Osteoblast (primary cell): ENCODE results near the gene CLGN. TPM values are rescaled to one million over a fixed set of nuclear protein-coding genes. Genes with fewer than 3 reads are reported as not detected.

Source experiments
- DNase-seq: peaks from one replicate; pipeline ENCODE4 v3.0.0; 2011; ENCODE audit warnings: low spot score, mixed read lengths; ENCODE audit not compliant: insufficient read length; ENCODE audit errors: missing footprints
- H2AFZ ChIP-seq: 2 replicates; pipeline ENCODE4 v1.6.0; 2011; ENCODE audit warnings: mild to moderate bottlenecking, low read length
- H3K27ac ChIP-seq: 2 replicates; pipeline ENCODE4 v1.5.1; 2011; ENCODE audit warnings: mild to moderate bottlenecking, low read depth, low read length, moderate library complexity
- H3K27me3 ChIP-seq: 2 replicates; pipeline ENCODE4 v1.6.0; 2012; ENCODE audit warnings: mild to moderate bottlenecking, control low read depth, inconsistent platforms, low read length, moderate library complexity; ENCODE audit not compliant: insufficient read depth
- H3K36me3 ChIP-seq: 2 replicates; pipeline ENCODE4 v1.5.1; 2011; ENCODE audit warnings: mild to moderate bottlenecking, low read length, control low read depth, moderate library complexity; ENCODE audit not compliant: insufficient read depth
- H3K4me1 ChIP-seq: 2 replicates; pipeline ENCODE4 v1.5.1; 2011; ENCODE audit warnings: mild to moderate bottlenecking, low read length, control low read depth, moderate library complexity; ENCODE audit not compliant: insufficient read depth
- H3K4me2 ChIP-seq: 2 replicates; pipeline ENCODE4 v1.6.0; 2011; ENCODE audit warnings: mild to moderate bottlenecking, low read length; ENCODE audit not compliant: insufficient read depth
- H3K4me3 ChIP-seq: fragments of 200-600 bp; sonication (generic); 3 replicates; pipeline ENCODE4 v1.5.1; 2012; ENCODE audit warnings: mild to moderate bottlenecking, low read length, inconsistent platforms; ENCODE audit not compliant: insufficient read depth
- H3K79me2 ChIP-seq: 2 replicates; pipeline ENCODE4 v1.6.0; 2012; ENCODE audit warnings: mild to moderate bottlenecking, low read length, control low read depth, inconsistent platforms; ENCODE audit not compliant: insufficient read depth
- H3K9me3 ChIP-seq: 2 replicates; pipeline ENCODE4 v1.5.1; 2011; ENCODE audit warnings: low read depth, low read length, control low read depth
- H4K20me1 ChIP-seq: 2 replicates; pipeline ENCODE4 v1.6.0; 2012; ENCODE audit warnings: mild to moderate bottlenecking, low read length, control low read depth; ENCODE audit not compliant: insufficient read depth
- total RNA-seq: library from RNA; depleted of rRNA; stranded (reverse); fragments of >200 nt; gene quantifications from 2 replicates; pipeline ENCODE4 v1.2.3, GENCODE V29; 2012
- TF ChIP-seq, protein P1 (sequence below): IDR thresholded peaks from 2 replicates; pipeline ENCODE4 v1.5.1; 2011; ENCODE audit warnings: mild to moderate bottlenecking, low read depth, low read length, moderate library complexity; ENCODE audit errors: extremely low read depth

Gene CLGN
- total RNA-seq, 1 donor, result 0.72 TPM

DNA sequence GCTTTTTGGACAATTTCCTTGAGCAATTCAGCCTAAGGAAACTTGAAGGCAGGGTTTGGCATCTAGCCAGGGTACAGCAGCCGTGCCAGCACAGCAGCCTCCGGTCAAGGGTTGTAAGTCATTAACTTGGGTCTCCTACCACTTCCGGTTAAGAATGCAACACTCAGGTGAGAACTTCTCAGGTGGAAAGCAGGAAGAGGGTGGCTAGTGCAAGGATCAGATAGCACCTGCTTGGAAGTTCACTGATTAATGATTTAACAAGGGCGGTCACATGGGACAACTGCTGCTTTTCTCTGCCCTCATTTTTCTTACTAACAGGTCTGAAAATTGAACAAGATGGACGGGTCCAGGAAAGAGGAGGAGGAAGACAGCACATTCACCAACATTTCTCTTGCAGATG lies 84.1 kb downstream of the CLGN start:
- H2AFZ ChIP-seq, result no peak overlapping the region
- H3K36me3 ChIP-seq, result no peaks in the 10 kb centered on the region
- H3K4me2 ChIP-seq, result no peak overlapping the region
- H3K27ac ChIP-seq, result no peak overlapping the region
- TF ChIP-seq, protein P1, sequence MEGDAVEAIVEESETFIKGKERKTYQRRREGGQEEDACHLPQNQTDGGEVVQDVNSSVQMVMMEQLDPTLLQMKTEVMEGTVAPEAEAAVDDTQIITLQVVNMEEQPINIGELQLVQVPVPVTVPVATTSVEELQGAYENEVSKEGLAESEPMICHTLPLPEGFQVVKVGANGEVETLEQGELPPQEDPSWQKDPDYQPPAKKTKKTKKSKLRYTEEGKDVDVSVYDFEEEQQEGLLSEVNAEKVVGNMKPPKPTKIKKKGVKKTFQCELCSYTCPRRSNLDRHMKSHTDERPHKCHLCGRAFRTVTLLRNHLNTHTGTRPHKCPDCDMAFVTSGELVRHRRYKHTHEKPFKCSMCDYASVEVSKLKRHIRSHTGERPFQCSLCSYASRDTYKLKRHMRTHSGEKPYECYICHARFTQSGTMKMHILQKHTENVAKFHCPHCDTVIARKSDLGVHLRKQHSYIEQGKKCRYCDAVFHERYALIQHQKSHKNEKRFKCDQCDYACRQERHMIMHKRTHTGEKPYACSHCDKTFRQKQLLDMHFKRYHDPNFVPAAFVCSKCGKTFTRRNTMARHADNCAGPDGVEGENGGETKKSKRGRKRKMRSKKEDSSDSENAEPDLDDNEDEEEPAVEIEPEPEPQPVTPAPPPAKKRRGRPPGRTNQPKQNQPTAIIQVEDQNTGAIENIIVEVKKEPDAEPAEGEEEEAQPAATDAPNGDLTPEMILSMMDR, result no peak
- peak; percentile 21 for DNase-seq
- H3K9me3 ChIP-seq, result no peaks in the 10 kb centered on the region
- no peaks in the 10 kb centered on the region for H3K79me2 ChIP-seq
- no peaks in the 10 kb centered on the region for H3K4me1 ChIP-seq
- no peak overlapping the region for H3K4me3 ChIP-seq
- no peaks in the 10 kb centered on the region for H4K20me1 ChIP-seq
- peaks cover 11% of the 10 kb centered on the region for H3K27me3 ChIP-seq

DNA sequence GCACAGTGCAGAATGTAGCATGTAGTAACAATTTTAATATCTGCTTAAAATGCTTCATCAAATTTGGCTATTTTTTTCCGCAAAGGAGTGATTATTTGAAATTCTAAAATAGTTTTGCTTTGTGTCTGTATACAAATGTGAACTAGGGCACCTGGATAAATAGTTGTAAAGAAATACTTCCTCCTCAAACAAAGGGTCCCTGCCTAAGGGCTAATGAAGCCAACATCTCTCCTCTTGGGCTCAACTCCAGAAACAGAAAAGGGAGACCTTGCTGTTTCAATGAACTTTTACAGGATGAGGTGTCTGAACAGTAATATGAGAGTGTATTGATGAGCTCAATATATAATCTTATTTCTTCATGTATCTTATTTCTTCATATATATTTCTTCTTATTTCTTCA lies 84.8 kb downstream of the CLGN start:
- H3K4me3 ChIP-seq, result no peak overlapping the region
- H3K36me3 ChIP-seq, result no peaks in the 10 kb centered on the region
- no peak for DNase-seq
- H3K27me3 ChIP-seq, result peaks cover 11% of the 10 kb centered on the region
- TF ChIP-seq, protein P1, result no peak
- H3K27ac ChIP-seq, result no peak overlapping the region
- H3K4me1 ChIP-seq, result no peaks in the 10 kb centered on the region
- H2AFZ ChIP-seq, result no peak overlapping the region
- no peaks in the 10 kb centered on the region for H3K9me3 ChIP-seq
- no peaks in the 10 kb centered on the region for H3K79me2 ChIP-seq
- H4K20me1 ChIP-seq, result no peaks in the 10 kb centered on the region
- no peak overlapping the region for H3K4me2 ChIP-seq

Other genes with a start within 250 kb of the CLGN start
- 52.5 and 57.9 TPM in 2 replicates for gene SCOC, start 54.0 kb downstream of the CLGN start, total RNA-seq
- not detected in 2 replicates for gene MGAT4D, start 70.6 kb upstream of the CLGN start, total RNA-seq
- gene ELMOD2, start 96.5 kb upstream of the CLGN start, total RNA-seq, result 33.6 and 35.1 TPM in 2 replicates
- not detected in 2 replicates for gene UCP1, start 141.3 kb upstream of the CLGN start, total RNA-seq